ENCODE results near the gene EXOC4.
"Not testable (repeated sequence)": the region's sequence is repeated elsewhere in the genome, so short reads cannot be mapped to it uniquely, and the experiment has no call there.

EXOC4 gene

DNA sequence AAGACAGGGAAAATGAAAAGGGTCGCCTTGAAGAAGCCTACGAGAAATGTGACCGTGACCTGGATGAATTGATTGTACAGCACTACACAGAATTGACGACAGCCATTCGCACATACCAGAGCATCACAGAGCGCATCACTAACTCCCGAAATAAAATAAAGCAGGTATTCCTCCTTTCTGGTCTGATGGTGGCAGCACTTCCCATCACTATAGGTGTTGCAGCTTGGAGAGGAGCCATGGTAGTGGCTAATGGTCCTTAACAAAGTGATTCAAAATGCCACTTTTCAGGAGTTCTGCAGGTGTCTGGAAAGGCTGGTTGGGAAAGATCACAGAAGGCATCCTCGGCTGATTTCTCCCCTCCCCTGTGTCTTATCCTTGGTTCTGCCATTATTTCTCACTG lies 22.1 kb downstream of the EXOC4 start:
- no peak for DNase-seq (ENCODE audit: low read depth)
- TF ChIP-seq, protein P1, sequence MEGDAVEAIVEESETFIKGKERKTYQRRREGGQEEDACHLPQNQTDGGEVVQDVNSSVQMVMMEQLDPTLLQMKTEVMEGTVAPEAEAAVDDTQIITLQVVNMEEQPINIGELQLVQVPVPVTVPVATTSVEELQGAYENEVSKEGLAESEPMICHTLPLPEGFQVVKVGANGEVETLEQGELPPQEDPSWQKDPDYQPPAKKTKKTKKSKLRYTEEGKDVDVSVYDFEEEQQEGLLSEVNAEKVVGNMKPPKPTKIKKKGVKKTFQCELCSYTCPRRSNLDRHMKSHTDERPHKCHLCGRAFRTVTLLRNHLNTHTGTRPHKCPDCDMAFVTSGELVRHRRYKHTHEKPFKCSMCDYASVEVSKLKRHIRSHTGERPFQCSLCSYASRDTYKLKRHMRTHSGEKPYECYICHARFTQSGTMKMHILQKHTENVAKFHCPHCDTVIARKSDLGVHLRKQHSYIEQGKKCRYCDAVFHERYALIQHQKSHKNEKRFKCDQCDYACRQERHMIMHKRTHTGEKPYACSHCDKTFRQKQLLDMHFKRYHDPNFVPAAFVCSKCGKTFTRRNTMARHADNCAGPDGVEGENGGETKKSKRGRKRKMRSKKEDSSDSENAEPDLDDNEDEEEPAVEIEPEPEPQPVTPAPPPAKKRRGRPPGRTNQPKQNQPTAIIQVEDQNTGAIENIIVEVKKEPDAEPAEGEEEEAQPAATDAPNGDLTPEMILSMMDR (IDR thresholded peaks at IDR 0.05; ENCODE audit: low read depth, low read length, missing control alignments) = no peak
- H3K4me3 ChIP-seq (ENCODE audit: low read depth, low read length) = no peak overlapping the region

DNA sequence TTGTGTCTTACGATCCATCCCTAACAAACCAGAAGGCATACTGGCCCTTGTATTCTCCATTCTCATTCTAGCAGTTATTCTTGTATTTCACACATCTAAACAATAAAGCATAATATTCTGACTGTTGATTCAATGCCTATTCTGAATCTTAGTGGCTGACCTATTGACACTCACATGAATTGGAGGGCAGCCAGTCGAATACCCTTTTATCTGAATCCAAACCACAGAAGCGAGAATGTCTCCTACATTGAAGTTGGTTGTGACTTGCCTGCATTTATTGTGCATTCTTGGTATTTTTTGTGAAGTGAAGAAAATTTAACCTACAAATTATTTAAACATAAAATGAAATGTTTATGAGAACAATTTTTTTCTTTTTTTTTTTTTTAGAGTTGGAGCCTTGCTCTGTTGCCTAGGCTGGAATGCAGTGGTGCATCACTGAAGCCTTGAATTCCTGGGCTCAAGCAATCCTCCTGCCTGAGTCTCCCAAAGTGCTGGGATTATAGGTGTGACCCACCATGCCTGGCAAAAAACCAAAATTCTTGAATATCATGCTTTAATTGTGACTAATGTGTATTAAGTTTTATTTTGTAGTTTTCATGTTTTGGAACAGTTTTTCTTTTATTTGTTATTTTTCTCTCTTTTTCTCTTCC lies 22.7 kb downstream of the EXOC4 start:
- no peak for DNase-seq (ENCODE audit: low read depth)
- TF ChIP-seq, protein P1 (IDR thresholded peaks at IDR 0.05; ENCODE audit: low read depth, low read length, missing control alignments) = no peak
- no peak overlapping the region for H3K4me3 ChIP-seq (ENCODE audit: low read depth, low read length)

DNA sequence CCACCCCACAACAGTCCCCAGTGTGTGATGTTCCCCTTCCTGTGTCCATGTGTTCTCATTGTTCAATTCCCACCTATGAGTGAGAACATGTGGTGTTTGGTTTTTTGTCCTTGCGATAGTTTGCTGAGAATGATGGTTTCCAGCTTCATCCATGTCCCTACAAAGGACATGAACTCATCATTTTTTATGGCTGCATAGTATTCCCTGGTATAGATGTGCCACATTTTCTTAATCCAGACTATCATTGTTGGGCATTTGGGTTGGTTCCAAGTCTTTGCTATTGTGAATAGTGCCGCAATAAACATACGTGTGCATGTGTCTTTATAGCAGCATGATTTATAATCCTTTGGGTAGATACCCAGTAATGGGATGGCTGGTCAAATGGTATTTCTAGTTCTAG lies 26.1 kb downstream of the EXOC4 start:
- DNase-seq (ENCODE audit: low read depth); H3K4me3 ChIP-seq (ENCODE audit: low read depth, low read length): not testable (repeated sequence)

DNA sequence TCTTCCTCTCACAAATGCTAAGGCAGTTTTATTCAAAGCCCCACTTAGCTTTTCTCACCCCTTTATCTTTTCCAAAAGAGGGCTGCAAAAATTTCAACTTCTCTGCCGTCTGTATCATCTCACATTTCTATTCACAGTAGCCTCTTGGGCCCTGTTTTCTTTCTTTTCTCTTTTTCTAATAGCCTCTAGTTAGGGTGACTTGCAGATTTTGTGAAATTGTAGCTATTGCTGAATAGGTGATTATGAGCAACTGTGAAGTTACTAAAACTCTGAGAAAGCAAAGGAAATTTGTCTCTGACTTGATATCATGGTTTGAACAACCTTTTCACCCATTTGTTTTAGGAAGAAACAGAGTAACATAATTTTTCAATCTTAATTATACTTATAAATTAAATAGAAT lies 29.2 kb downstream of the EXOC4 start:
- no peak overlapping the region for H3K4me3 ChIP-seq (ENCODE audit: low read depth, low read length)
- TF ChIP-seq, protein P1 (IDR thresholded peaks at IDR 0.05; ENCODE audit: low read depth, low read length, missing control alignments) = no peak
- no peak for DNase-seq (ENCODE audit: low read depth)

DNA sequence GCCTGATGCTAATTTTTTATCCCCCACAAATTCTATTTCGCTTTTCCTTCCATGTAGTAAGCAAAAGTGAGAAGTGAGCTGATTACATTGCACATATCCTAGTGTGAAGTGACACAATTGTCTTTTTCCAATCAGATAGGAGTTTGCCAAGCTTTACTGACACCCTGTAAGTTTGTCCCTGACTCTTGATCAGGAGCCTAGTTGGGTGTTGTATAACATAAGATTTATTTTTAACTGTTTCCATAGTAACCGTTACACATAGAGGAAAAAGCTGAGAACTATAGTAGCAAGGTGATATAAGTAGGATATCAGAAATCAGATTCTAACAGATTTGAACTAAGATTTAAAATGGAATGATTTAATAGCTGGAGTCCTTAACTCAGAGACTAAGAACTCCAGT lies 31.2 kb downstream of the EXOC4 start:
- H3K4me3 ChIP-seq (ENCODE audit: low read depth, low read length) = no peak overlapping the region
- DNase-seq (ENCODE audit: low read depth) = no peak
- TF ChIP-seq, protein P1 (IDR thresholded peaks at IDR 0.05; ENCODE audit: low read depth, low read length, missing control alignments) = no peak

DNA sequence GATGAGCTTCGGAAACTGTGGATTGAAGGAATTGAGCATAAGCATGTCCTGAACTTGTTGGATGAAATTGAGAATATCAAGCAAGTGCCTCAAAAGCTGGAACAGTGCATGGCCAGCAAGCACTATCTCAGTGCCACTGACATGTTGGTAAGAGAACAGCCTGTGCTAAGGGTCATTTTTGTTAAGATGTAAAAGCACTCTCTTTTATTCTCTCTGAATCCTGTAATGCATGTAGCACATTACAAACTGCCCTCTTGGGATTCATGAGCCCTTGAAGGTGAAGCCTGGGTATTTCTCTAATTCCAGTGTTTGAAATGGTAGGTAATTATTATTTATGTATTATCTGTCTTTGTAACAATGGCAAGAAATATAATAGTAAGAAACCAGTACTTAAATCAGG lies 36.1 kb downstream of the EXOC4 start:
- no peak for DNase-seq (ENCODE audit: low read depth)
- TF ChIP-seq, protein P1 (IDR thresholded peaks at IDR 0.05; ENCODE audit: low read depth, low read length, missing control alignments) = no peak
- H3K4me3 ChIP-seq (ENCODE audit: low read depth, low read length) = no peak overlapping the region

DNA sequence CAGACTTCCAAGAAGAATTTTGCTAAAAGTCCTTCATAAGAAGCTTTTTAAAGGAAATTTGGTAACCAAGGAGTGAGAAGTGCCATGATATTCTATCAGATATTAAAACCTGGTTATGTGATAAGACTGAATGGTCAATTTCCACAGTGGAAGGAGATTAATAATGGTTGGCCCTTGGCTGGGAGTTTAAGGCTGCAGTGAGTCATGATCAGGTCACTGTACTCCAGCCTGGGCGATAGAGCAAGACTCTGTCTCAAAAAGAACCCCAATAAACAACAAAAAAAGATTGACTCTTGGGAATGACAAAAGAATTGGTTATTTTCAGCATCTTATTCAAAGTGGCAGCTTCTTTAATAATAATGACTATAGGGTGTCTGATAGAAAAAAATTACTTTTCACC lies 37.2 kb downstream of the EXOC4 start:
- TF ChIP-seq, protein P1 (IDR thresholded peaks at IDR 0.05; ENCODE audit: low read depth, low read length, missing control alignments) = no peak
- no peak for DNase-seq (ENCODE audit: low read depth)

More for the DNA sequence above, 37.2 kb downstream of the EXOC4 start:
- H3K4me3 ChIP-seq (ENCODE audit: low read depth, low read length) = no peak overlapping the region

Measured in GM12864 (cell line).